ENCODE measurements around the gene MOBP. TPM values are rescaled to one million over a fixed set of nuclear protein-coding genes. Genes with fewer than 3 reads are reported as not detected.

MOBP gene
- total and polyA plus RNA-seq, 2 donors from 2014 or later, result 0.16 TPM; not detected in 1

GRCh38 chr3:39550354-39551051 is 83.0 kb downstream of the MOBP start:
- TF ChIP-seq CTCF (IDR thresholded peaks at IDR 0.05; ENCODE audit: borderline replicate concordance, extremely low read depth, insufficient read depth), result no peak
- H3K4me3 ChIP-seq (ENCODE audit: low read length in 3 of 3), result no peak overlapping the region
- no peaks in the 10 kb centered on the region for H3K9me3 ChIP-seq (ENCODE audit: control insufficient read depth in 2 of 3, insufficient read depth in 1 of 3, low read length in 3 of 3)
- intact Hi-C loops (cut with DNase I), result no loop called here
- no peak overlapping the region for H3K9ac ChIP-seq (ENCODE audit: low read length in 3 of 3)
- no peak for FAIRE-seq
- no peaks in the 10 kb centered on the region for H3K27me3 ChIP-seq (ENCODE audit: control insufficient read depth, insufficient read depth, low read length)
- H3K4me1 ChIP-seq (ENCODE audit: control insufficient read depth in 2 of 3, insufficient read depth in 2 of 3, low read depth in 1 of 3, low read length in 3 of 3), result no peaks in the 10 kb centered on the region
- no peak overlapping the region for H3K27ac ChIP-seq (ENCODE audit: low read depth in 2 of 2, low read length in 2 of 2)
- DNase-seq, result peak in 2 of 5 donors; percentile 2 to 9
- no peaks in the 10 kb centered on the region for H3K36me3 ChIP-seq (ENCODE audit: control insufficient read depth in 2 of 3, insufficient read depth in 3 of 3, low read length in 3 of 3)

Other genes starting within 250 kb of the MOBP start
- gene CX3CR1, start 187.6 kb upstream of the MOBP start, total RNA-seq, result 4.4 TPM
- 0.99 TPM for gene CX3CR1, start 187.6 kb upstream of the MOBP start, polyA plus RNA-seq (ENCODE audit: insufficient read depth, low read depth, low replicate concordance)
- 0.19 TPM for gene CCR8, start 138.0 kb upstream of the MOBP start, total RNA-seq
- gene CCR8, start 138.0 kb upstream of the MOBP start, polyA plus RNA-seq (ENCODE audit: insufficient read depth, low read depth, low replicate concordance), result not detected
- gene SLC25A38, start 84.3 kb upstream of the MOBP start, total RNA-seq, result 24.9 TPM
- gene SLC25A38, start 84.3 kb upstream of the MOBP start, polyA plus RNA-seq (ENCODE audit: insufficient read depth, low read depth, low replicate concordance), result 42.3 TPM
- 806 TPM for gene RPSA, start 61.0 kb upstream of the MOBP start, total RNA-seq
- 1,249 TPM for gene RPSA, start 61.0 kb upstream of the MOBP start, polyA plus RNA-seq (ENCODE audit: insufficient read depth, low read depth, low replicate concordance)